B cell (primary cell): ENCODE results near the gene ANKS1B. TPM values are rescaled to one million over a fixed set of nuclear protein-coding genes. Genes with fewer than 3 reads are reported as not detected.

Experiments
- ATAC-seq: fragments of 200-7000 bp; cut with Tn5 transposase; one replicate; pipeline ENCODE4 v1.10.0; 2021; ENCODE audit warnings: low read depth, mild to moderate bottlenecking, moderate number of reproducible peaks, moderate library complexity
- CTCF ChIA-PET: fragments of 350-600 bp; sonication (Branson Sonifier 250); formaldehyde crosslinking; loops from one replicate; lab custom pipeline; 2021; ENCODE audit warnings: antibody characterized with exemption, inconsistent platforms; lab: Charles Lee
- POLR2A ChIA-PET: fragments of 350-600 bp; sonication (Branson Sonifier 250); formaldehyde crosslinking; loops from one replicate; lab custom pipeline; 2021; ENCODE audit warnings: antibody characterized with exemption; lab: Charles Lee
- DNase-seq: peaks from one replicate; pipeline ENCODE4 v3.0.0; 2013
- H2AFZ ChIP-seq: 2 replicates; pipeline ENCODE4 v1.6.1; 2012; ENCODE audit warnings: mild to moderate bottlenecking, low read depth, low read length; ENCODE audit not compliant: insufficient read depth, poor library complexity, severe bottlenecking
- H3K27ac ChIP-seq, 2 donors: 1 replicate in 1 of 2; 2 replicates in 1 of 2; pipeline ENCODE4 v1.5.1; 2012 to 2013; ENCODE audit warnings: low read length in 2 of 2, mild to moderate bottlenecking in 2 of 2, moderate library complexity in 1 of 2
- H3K27me3 ChIP-seq, 4 experiments: fragments of 200-600 bp in 1 of 4; sonication (generic) in 1 of 4; replicated peaks in 1 of 4; 1 replicate in 2 of 4; 2 replicates in 2 of 4; pipeline versions ENCODE4 v1.6.1 to v1.7.0; 2013 to 2016; ENCODE audit warnings: low read length in 3 of 4, mild to moderate bottlenecking in 2 of 4, mixed read lengths in 1 of 4, moderate library complexity in 1 of 4; ENCODE audit not compliant: insufficient read depth in 4 of 4, control insufficient read depth in 3 of 4; ENCODE audit errors: control extremely low read depth in 1 of 4
- H3K36me3 ChIP-seq, 2 experiments: replicated peaks in 1 of 2; 1 replicate in 1 of 2; 2 replicates in 1 of 2; pipeline versions ENCODE4 v1.6.1 to v1.7.1; 2013; ENCODE audit warnings: low read length in 1 of 2; ENCODE audit not compliant: insufficient read depth in 2 of 2, control insufficient read depth in 1 of 2; ENCODE audit errors: control extremely low read depth in 1 of 2, extremely low read depth in 1 of 2
- H3K4me1 ChIP-seq, 2 donors: fragments of 200-600 bp in 1 of 2; sonication (generic) in 1 of 2; 1 replicate in 1 of 2; 2 replicates in 1 of 2; pipeline versions ENCODE4 v1.5.1 to v1.6.1; 2013 to 2017; ENCODE audit warnings: low read length in 2 of 2; ENCODE audit not compliant: control insufficient read depth in 2 of 2, insufficient read depth in 2 of 2
- H3K4me2 ChIP-seq: replicated peaks from 2 replicates; pipeline ENCODE3; 2012; ENCODE audit warnings: mild to moderate bottlenecking, low read depth, low read length; ENCODE audit not compliant: poor library complexity, severe bottlenecking
- H3K4me3 ChIP-seq, 5 experiments: fragments of 200-600 bp in 1 of 5; sonication (generic) in 1 of 5; 1 replicate in 3 of 5; 2 replicates in 2 of 5; pipeline versions ENCODE4 v1.5.1 to v1.7.0; 2011 to 2016; ENCODE audit warnings: low read length in 4 of 5, mild to moderate bottlenecking in 4 of 5, low read depth in 2 of 5, control low read depth in 1 of 5, moderate library complexity in 1 of 5; ENCODE audit not compliant: insufficient read depth in 1 of 5; ENCODE audit errors: control extremely low read depth in 1 of 5, extremely low read depth in 1 of 5
- H3K79me2 ChIP-seq: fragments of 200-600 bp; sonication (generic); one replicate; pipeline ENCODE4 v1.6.0; 2016; ENCODE audit warnings: low read length; ENCODE audit not compliant: control insufficient read depth, insufficient read depth
- H3K9ac ChIP-seq: fragments of 200-600 bp; sonication (generic); 2 replicates; pipeline ENCODE4 v1.6.1; 2017; ENCODE audit warnings: mild to moderate bottlenecking, low read length, moderate library complexity
- H3K9me3 ChIP-seq, 3 donors: one replicate each; pipeline versions ENCODE4 v1.6.1 to v1.7.1; 2013; ENCODE audit warnings: low read length in 2 of 3; ENCODE audit not compliant: control insufficient read depth in 2 of 3, insufficient read depth in 1 of 3; ENCODE audit errors: control extremely low read depth in 1 of 3
- H4K20me1 ChIP-seq: 2 replicates; pipeline ENCODE4 v1.6.0; 2012; ENCODE audit warnings: mild to moderate bottlenecking, low read length; ENCODE audit not compliant: insufficient read depth, control insufficient read depth, poor library complexity, severe bottlenecking
- H3K27ac Mint-ChIP-seq: one replicate; pipeline ENCODE4 v1.8.0; 2021; ENCODE audit warnings: mixed read lengths
- H3K27me3 Mint-ChIP-seq: one replicate; pipeline ENCODE4 v1.8.0; 2021; ENCODE audit warnings: mixed read lengths
- H3K4me1 Mint-ChIP-seq: one replicate; pipeline ENCODE4 v1.8.0; 2021; ENCODE audit warnings: mixed read lengths
- H3K4me3 Mint-ChIP-seq: one replicate; pipeline ENCODE4 v1.8.0; 2021; ENCODE audit warnings: mixed read lengths
- H3K9me3 Mint-ChIP-seq: one replicate; pipeline ENCODE4 v1.8.0; 2022; ENCODE audit warnings: mixed read lengths; ENCODE audit not compliant: insufficient read depth
- CTCF ChIP-seq: fragments of 200-600 bp; IDR thresholded peaks from one replicate; pipeline ENCODE4 v1.8.0; 2022; ENCODE audit warnings: antibody characterized with exemption, mild to moderate bottlenecking
- EZH2 ChIP-seq: IDR thresholded peaks from 2 replicates; pipeline ENCODE4 v1.6.1; 2012; ENCODE audit warnings: borderline replicate concordance, low read depth, mild to moderate bottlenecking, moderate library complexity, low read length; ENCODE audit not compliant: insufficient read depth, poor library complexity, severe bottlenecking
- WGBS: methylation state at CpG from one replicate; pipeline ENCODE4 v1.1.5; 2013; ENCODE audit warnings: missing lambda C conversion rate; ENCODE audit not compliant: insufficient coverage; 5-methylcytosine and 5-hydroxymethylcytosine counted together
- intact Hi-C: fragments of 100-400 bp; cut with micrococcal nuclease; formaldehyde crosslinking; loops from one replicate; pipeline ENCODE4 v1.10.0; 2022
- polyA plus RNA-seq: library from polyadenylated mRNA; depleted of rRNA; stranded (reverse); fragments of >200 nt; gene quantifications from 2 replicates; pipeline ENCODE4 v1.2.3, GENCODE V29; 2012
- total RNA-seq, 2 donors: library from RNA; stranded (reverse); fragments of 120-200 nt in 1 of 2; gene quantifications; 1 replicate in 1 of 2; 2 replicates in 1 of 2; pipeline versions ENCODE4 v1.2.3 to v1.2.4, GENCODE V29; 2013 to 2022

The ANKS1B gene
- total and polyA plus RNA-seq, 2 donors (not counting 1 experiment from before 2014, with no cell fraction given), result not detected

GRCh38 chr12:99834710-99835109 lies 150.0 kb downstream of the ANKS1B start:
- no peak for DNase-seq
- no peak overlapping the region for H3K4me3 Mint-ChIP-seq
- H3K4me3 ChIP-seq, result no peak overlapping the region
- no peak overlapping the region for H3K9ac ChIP-seq
- H3K36me3 ChIP-seq, result no peaks in the 10 kb centered on the region
- no peaks in the 10 kb centered on the region for H3K4me1 ChIP-seq
- no peaks in the 10 kb centered on the region for H3K9me3 ChIP-seq
- no peaks in the 10 kb centered on the region for H3K27me3 Mint-ChIP-seq
- H3K79me2 ChIP-seq, result no peaks in the 10 kb centered on the region
- intact Hi-C loops, result no loop called here
- H3K4me2 ChIP-seq, result no peak overlapping the region
- no peaks in the 10 kb centered on the region for H3K4me1 Mint-ChIP-seq
- H4K20me1 ChIP-seq, result no peaks in the 10 kb centered on the region
- H3K9me3 Mint-ChIP-seq, result no peaks in the 10 kb centered on the region
- no peak for TF ChIP-seq CTCF
- TF ChIP-seq EZH2, result no peak
- ChIA-PET CTCF (no interaction called here), POLR2A (no interaction called here)
- no peaks in the 10 kb centered on the region for H3K27me3 ChIP-seq
- no peak overlapping the region for H2AFZ ChIP-seq
- WGBS, result no CpG with 5 or more reads among the region's 2 CpGs
- no peak for ATAC-seq
- H3K27ac ChIP-seq, result no peak overlapping the region
- no peak overlapping the region for H3K27ac Mint-ChIP-seq

GRCh38 chr12:99833397-99833796 lies 151.3 kb downstream of the ANKS1B start:
- H3K9ac ChIP-seq, result no peak overlapping the region
- no peak overlapping the region for H3K27ac ChIP-seq
- no peaks in the 10 kb centered on the region for H3K27me3 ChIP-seq
- H3K4me2 ChIP-seq, result no peak overlapping the region
- ChIA-PET CTCF (no interaction called here), POLR2A (no interaction called here)
- no peaks in the 10 kb centered on the region for H3K4me1 Mint-ChIP-seq
- H3K9me3 Mint-ChIP-seq, result no peaks in the 10 kb centered on the region
- ATAC-seq (no peak), DNase-seq (no peak)
- no peak overlapping the region for H3K4me3 Mint-ChIP-seq
- H3K4me3 ChIP-seq, result no peak overlapping the region
- intact Hi-C loops, result no loop called here
- H3K27ac Mint-ChIP-seq, result no peak overlapping the region
- no peak for TF ChIP-seq EZH2
- no peak for TF ChIP-seq CTCF
- no peaks in the 10 kb centered on the region for H3K36me3 ChIP-seq
- H4K20me1 ChIP-seq, result no peaks in the 10 kb centered on the region
- no peaks in the 10 kb centered on the region for H3K9me3 ChIP-seq
- no peaks in the 10 kb centered on the region for H3K27me3 Mint-ChIP-seq
- H3K79me2 ChIP-seq, result no peaks in the 10 kb centered on the region
- H3K4me1 ChIP-seq, result no peaks in the 10 kb centered on the region
- H2AFZ ChIP-seq, result no peak overlapping the region
- no CpG with 5 or more reads among the region's 1 CpG for WGBS
